Measurements from ENCODE around the gene PAK5. TPM values are rescaled to one million over a fixed set of nuclear protein-coding genes. Genes with fewer than 3 reads are reported as not detected.

Gene PAK5
- polyA plus RNA-seq, 1 donor (not counting 4 experiments of a cell fraction or from before 2014, with no cell fraction given) = not detected

- no peak for TF ChIP-seq CTCF (optimal IDR thresholded peaks at IDR 0.05 in 1 of 3, IDR thresholded peaks at IDR 0.05 in 1 of 3, conservative IDR thresholded peaks at IDR 0.05 in 1 of 3; ENCODE audit: extremely low read depth in 1 of 3, insufficient read depth in 2 of 3, low read length in 3 of 3)
- TF ChIP-seq EZH2 (IDR thresholded peaks at IDR 0.05; ENCODE audit: low read length) = no peak
- Histone ChIP-seq H3K4me2 (ENCODE audit: control insufficient read depth, extremely low read depth, insufficient read depth, low read depth, low read length) (no peak overlapping the region), H3K4me3 (ENCODE audit: control insufficient read depth in 2 of 3, extremely low read depth in 1 of 3, insufficient read depth in 2 of 3, low read depth in 1 of 3, low read length in 3 of 3) (no peak overlapping the region), H3K79me2 (ENCODE audit: control insufficient read depth, insufficient read depth, low read length) (no peaks in the 10 kb centered on the region), H3K9me1 (ENCODE audit: control insufficient read depth, extremely low read depth, insufficient read depth, low read length) (no peaks in the 10 kb centered on the region), H3K36me3 (ENCODE audit: control insufficient read depth in 2 of 2, extremely low read depth in 1 of 2, insufficient read depth in 2 of 2, low read length in 2 of 2) (no peaks in the 10 kb centered on the region), H4K20me1 (ENCODE audit: control insufficient read depth, extremely low read depth, insufficient read depth, low read length) (no peaks in the 10 kb centered on the region), H3K9ac (ENCODE audit: control insufficient read depth, extremely low read depth, insufficient read depth, low read length) (no peak overlapping the region), H3K4me1 (ENCODE audit: control insufficient read depth, extremely low read depth, insufficient read depth, low read length) (no peaks in the 10 kb centered on the region), H3K27ac (ENCODE audit: control insufficient read depth, insufficient read depth, low read length) (no peak overlapping the region), H2AFZ (ENCODE audit: control insufficient read depth, low read length) (no peak overlapping the region), H3K9me3 (ENCODE audit: control insufficient read depth, low read depth, low read length) (no peaks in the 10 kb centered on the region), H3K27me3 (ENCODE audit: control insufficient read depth, extremely low read depth, insufficient read depth, low read length) (no peaks in the 10 kb centered on the region)
- FAIRE-seq = no peak
- no peak for DNase-seq (ENCODE audit: low read depth, low spot score)
- dilution Hi-C loops (cut with MboI; ENCODE audit: extremely low pct_ligation_motif_present, low sequenced_read_pairs) = no loop called here
Measured at GRCh38 chr20:9634327-9634726, 204.5 kb downstream of the PAK5 start.

- Histone ChIP-seq H3K36me3 (ENCODE audit: control insufficient read depth in 2 of 2, extremely low read depth in 1 of 2, insufficient read depth in 2 of 2, low read length in 2 of 2) (no peaks in the 10 kb centered on the region), H3K27ac (ENCODE audit: control insufficient read depth, insufficient read depth, low read length) (no peak overlapping the region), H3K9ac (ENCODE audit: control insufficient read depth, extremely low read depth, insufficient read depth, low read length) (no peak overlapping the region), H3K4me1 (ENCODE audit: control insufficient read depth, extremely low read depth, insufficient read depth, low read length) (no peaks in the 10 kb centered on the region), H3K4me3 (ENCODE audit: control insufficient read depth in 2 of 3, extremely low read depth in 1 of 3, insufficient read depth in 2 of 3, low read depth in 1 of 3, low read length in 3 of 3) (no peak overlapping the region), H3K4me2 (ENCODE audit: control insufficient read depth, extremely low read depth, insufficient read depth, low read depth, low read length) (no peak overlapping the region), H2AFZ (ENCODE audit: control insufficient read depth, low read length) (no peak overlapping the region), H3K27me3 (ENCODE audit: control insufficient read depth, extremely low read depth, insufficient read depth, low read length) (no peaks in the 10 kb centered on the region), H3K9me3 (ENCODE audit: control insufficient read depth, low read depth, low read length) (no peaks in the 10 kb centered on the region), H4K20me1 (ENCODE audit: control insufficient read depth, extremely low read depth, insufficient read depth, low read length) (no peaks in the 10 kb centered on the region), H3K79me2 (ENCODE audit: control insufficient read depth, insufficient read depth, low read length) (no peaks in the 10 kb centered on the region), H3K9me1 (ENCODE audit: control insufficient read depth, extremely low read depth, insufficient read depth, low read length) (no peaks in the 10 kb centered on the region)
- TF ChIP-seq CTCF (optimal IDR thresholded peaks at IDR 0.05 in 1 of 3, IDR thresholded peaks at IDR 0.05 in 1 of 3, conservative IDR thresholded peaks at IDR 0.05 in 1 of 3; ENCODE audit: extremely low read depth in 1 of 3, insufficient read depth in 2 of 3, low read length in 3 of 3) = no peak
- TF ChIP-seq EZH2 (IDR thresholded peaks at IDR 0.05; ENCODE audit: low read length) = no peak
- dilution Hi-C loops (cut with MboI; ENCODE audit: extremely low pct_ligation_motif_present, low sequenced_read_pairs) = no loop called here
- FAIRE-seq (no peak), DNase-seq (ENCODE audit: low read depth, low spot score) (no peak)
Measured at GRCh38 chr20:9632991-9633390, 205.9 kb downstream of the PAK5 start.
